Panc1 (cell line): ENCODE measurements around the gene WWOX. TPM values are rescaled to one million over a fixed set of nuclear protein-coding genes. Genes with fewer than 3 reads are reported as not detected.

Experiments
- ATAC-seq: fragments of 200-7000 bp; cut with Tn5 transposase; 2 replicates; pipeline ENCODE4 v1.9.1; 2020; ENCODE audit warnings: mild to moderate bottlenecking, moderate library complexity
- BruUV-seq: library from RNA; stranded (reverse); fragments of 400-500 nt; replicated peaks from 2 replicates; lab custom pipeline; 2021; lab: Mats Ljungman, UMichigan
- CTCF ChIA-PET: fragments of 300-600 bp; sonication (Branson Sonifier 250); formaldehyde crosslinking; loops from one replicate; lab custom pipeline; 2022; ENCODE audit warnings: antibody characterized with exemption; lab: Charles Lee
- POLR2A ChIA-PET: fragments of 300-600 bp; sonication (Branson Sonifier 250); formaldehyde crosslinking; loops from one replicate; lab custom pipeline; 2022; ENCODE audit warnings: antibody characterized with exemption; lab: Charles Lee
- DNase-seq: peaks from one replicate; pipeline ENCODE4 v3.0.0-alpha.2; 2010; ENCODE audit warnings: low read depth, low spot score
- H3K27ac ChIP-seq: 2 replicates; pipeline ENCODE4 v1.5.1; 2011; ENCODE audit warnings: mild to moderate bottlenecking, low read length, inconsistent platforms
- H3K27me3 ChIP-seq: fragments of 200-500 bp; sonication (Bioruptor generic); 2 replicates; pipeline ENCODE4 v1.6.0; 2014; ENCODE audit warnings: low read length, inconsistent platforms; ENCODE audit not compliant: control insufficient read depth, insufficient read depth
- H3K36me3 ChIP-seq: fragments of 200-500 bp; sonication (Bioruptor generic); 2 replicates; pipeline ENCODE4 v1.5.1; 2014; ENCODE audit warnings: inconsistent platforms, mild to moderate bottlenecking, low read length, moderate library complexity; ENCODE audit not compliant: control insufficient read depth, insufficient read depth
- H3K4me1 ChIP-seq: 2 replicates; pipeline ENCODE4 v1.5.1; 2011; ENCODE audit warnings: inconsistent platforms, mild to moderate bottlenecking, low read length, moderate library complexity; ENCODE audit not compliant: control insufficient read depth, insufficient read depth
- H3K4me3 ChIP-seq, 2 experiments: 2 replicates each; pipeline ENCODE4 v1.5.1; 2011 to 2012; ENCODE audit warnings: low read depth in 2 of 2, low read length in 2 of 2, mild to moderate bottlenecking in 2 of 2, inconsistent platforms in 1 of 2, moderate library complexity in 1 of 2
- H3K9me3 ChIP-seq: fragments of 200-500 bp; sonication (Bioruptor generic); 2 replicates; pipeline ENCODE4 v1.5.1; 2014; ENCODE audit warnings: low read depth, mild to moderate bottlenecking, inconsistent platforms, low read length, moderate library complexity; ENCODE audit not compliant: control insufficient read depth, insufficient read depth
- POLR2AphosphoS5 ChIP-seq: IDR thresholded peaks from 2 replicates; pipeline ENCODE4 v1.6.1; 2012; ENCODE audit warnings: mild to moderate bottlenecking, low read depth, low read length, moderate library complexity
- SIN3A ChIP-seq: IDR thresholded peaks from 2 replicates; pipeline ENCODE4 v1.6.1; 2012; ENCODE audit warnings: low read depth, mild to moderate bottlenecking, low read length, moderate library complexity, borderline replicate concordance; ENCODE audit not compliant: insufficient read depth
- TCF7L2 ChIP-seq: IDR thresholded peaks from 2 replicates; pipeline ENCODE4 v1.6.1; 2011; ENCODE audit warnings: mild to moderate bottlenecking, low read depth, low read length, inconsistent platforms
- in situ Hi-C: cut with HindIII; loops from 2 replicates; pipeline ENCODE4 v1.10.0; 2016; ENCODE audit warnings: low sequenced_read_pairs, low pct_unique_long_range_greater_than_20kb
- intact Hi-C: fragments of 100-400 bp; cut with micrococcal nuclease; formaldehyde crosslinking; loops from one replicate; pipeline ENCODE4 v1.10.0; 2022; ENCODE audit not compliant: unreplicated experiment
- total RNA-seq: library from RNA; stranded (reverse); gene quantifications from one replicate; pipeline ENCODE4 v1.2.1, GENCODE V29; 2021; ENCODE audit not compliant: unreplicated experiment
- TF ChIP-seq, protein P1 (sequence below), 2 experiments: IDR thresholded peaks; 2 replicates each; pipeline ENCODE4 v1.6.1; 2011 to 2012; ENCODE audit warnings: low read depth in 2 of 2, control low read depth in 1 of 2, low read length in 1 of 2, mild to moderate bottlenecking in 1 of 2, moderate library complexity in 1 of 2; ENCODE audit not compliant: insufficient read depth in 1 of 2
- TF ChIP-seq, protein P2 (sequence below): fragments of 450-650 bp; IDR thresholded peaks from 2 replicates; pipeline ENCODE4 v1.5.1; 2017; ENCODE audit warnings: mild to moderate bottlenecking

WWOX gene
- total RNA-seq, 1 experiment from 2014 or later, result 12.5 TPM

DNA sequence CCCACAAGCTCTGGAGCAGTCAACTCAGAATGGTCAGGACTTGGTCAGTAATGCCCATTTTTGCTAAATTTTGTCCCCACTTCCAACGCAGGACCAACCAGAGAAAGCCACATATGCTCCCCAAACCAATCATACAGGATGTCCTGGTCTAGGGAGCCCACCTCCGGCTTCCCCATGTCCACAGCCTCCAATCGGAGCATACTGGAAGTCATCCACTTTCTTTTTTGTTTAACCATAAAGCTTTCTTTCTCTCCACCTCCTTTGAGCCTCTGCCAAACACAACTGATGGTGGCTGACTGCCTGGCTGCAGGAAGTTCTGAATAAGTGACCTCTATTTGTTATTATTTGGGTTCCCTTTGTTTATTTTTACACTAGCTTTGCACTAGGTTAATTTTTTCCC is 549.1 kb downstream of the WWOX start:
- H3K9me3 ChIP-seq, result no peaks in the 10 kb centered on the region
- ATAC-seq (no peak), DNase-seq (no peak)
- H3K4me1 ChIP-seq, result no peaks in the 10 kb centered on the region
- BruUV-seq, result no TSS peak
- POLR2A ChIA-PET, result no interaction called here
- H3K27ac ChIP-seq, result no peak overlapping the region
- no peaks in the 10 kb centered on the region for H3K36me3 ChIP-seq
- CTCF ChIA-PET, result no interaction called here
- intact Hi-C loops, result no loop called here
- no peak overlapping the region for H3K4me3 ChIP-seq
- in situ Hi-C loops, result no loop called here
- TF ChIP-seq SIN3A (no peak), TCF7L2 (no peak), POLR2AphosphoS5 (no peak)
- TF ChIP-seq, protein P1, sequence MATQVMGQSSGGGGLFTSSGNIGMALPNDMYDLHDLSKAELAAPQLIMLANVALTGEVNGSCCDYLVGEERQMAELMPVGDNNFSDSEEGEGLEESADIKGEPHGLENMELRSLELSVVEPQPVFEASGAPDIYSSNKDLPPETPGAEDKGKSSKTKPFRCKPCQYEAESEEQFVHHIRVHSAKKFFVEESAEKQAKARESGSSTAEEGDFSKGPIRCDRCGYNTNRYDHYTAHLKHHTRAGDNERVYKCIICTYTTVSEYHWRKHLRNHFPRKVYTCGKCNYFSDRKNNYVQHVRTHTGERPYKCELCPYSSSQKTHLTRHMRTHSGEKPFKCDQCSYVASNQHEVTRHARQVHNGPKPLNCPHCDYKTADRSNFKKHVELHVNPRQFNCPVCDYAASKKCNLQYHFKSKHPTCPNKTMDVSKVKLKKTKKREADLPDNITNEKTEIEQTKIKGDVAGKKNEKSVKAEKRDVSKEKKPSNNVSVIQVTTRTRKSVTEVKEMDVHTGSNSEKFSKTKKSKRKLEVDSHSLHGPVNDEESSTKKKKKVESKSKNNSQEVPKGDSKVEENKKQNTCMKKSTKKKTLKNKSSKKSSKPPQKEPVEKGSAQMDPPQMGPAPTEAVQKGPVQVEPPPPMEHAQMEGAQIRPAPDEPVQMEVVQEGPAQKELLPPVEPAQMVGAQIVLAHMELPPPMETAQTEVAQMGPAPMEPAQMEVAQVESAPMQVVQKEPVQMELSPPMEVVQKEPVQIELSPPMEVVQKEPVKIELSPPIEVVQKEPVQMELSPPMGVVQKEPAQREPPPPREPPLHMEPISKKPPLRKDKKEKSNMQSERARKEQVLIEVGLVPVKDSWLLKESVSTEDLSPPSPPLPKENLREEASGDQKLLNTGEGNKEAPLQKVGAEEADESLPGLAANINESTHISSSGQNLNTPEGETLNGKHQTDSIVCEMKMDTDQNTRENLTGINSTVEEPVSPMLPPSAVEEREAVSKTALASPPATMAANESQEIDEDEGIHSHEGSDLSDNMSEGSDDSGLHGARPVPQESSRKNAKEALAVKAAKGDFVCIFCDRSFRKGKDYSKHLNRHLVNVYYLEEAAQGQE (IDR thresholded peaks at IDR 0.05; ENCODE audit: insufficient read depth in 1 of 2, low read depth in 2 of 2, low read length in 1 of 2), result no peak
- TF ChIP-seq, protein P2, sequence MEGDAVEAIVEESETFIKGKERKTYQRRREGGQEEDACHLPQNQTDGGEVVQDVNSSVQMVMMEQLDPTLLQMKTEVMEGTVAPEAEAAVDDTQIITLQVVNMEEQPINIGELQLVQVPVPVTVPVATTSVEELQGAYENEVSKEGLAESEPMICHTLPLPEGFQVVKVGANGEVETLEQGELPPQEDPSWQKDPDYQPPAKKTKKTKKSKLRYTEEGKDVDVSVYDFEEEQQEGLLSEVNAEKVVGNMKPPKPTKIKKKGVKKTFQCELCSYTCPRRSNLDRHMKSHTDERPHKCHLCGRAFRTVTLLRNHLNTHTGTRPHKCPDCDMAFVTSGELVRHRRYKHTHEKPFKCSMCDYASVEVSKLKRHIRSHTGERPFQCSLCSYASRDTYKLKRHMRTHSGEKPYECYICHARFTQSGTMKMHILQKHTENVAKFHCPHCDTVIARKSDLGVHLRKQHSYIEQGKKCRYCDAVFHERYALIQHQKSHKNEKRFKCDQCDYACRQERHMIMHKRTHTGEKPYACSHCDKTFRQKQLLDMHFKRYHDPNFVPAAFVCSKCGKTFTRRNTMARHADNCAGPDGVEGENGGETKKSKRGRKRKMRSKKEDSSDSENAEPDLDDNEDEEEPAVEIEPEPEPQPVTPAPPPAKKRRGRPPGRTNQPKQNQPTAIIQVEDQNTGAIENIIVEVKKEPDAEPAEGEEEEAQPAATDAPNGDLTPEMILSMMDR, result no peak
- no peaks in the 10 kb centered on the region for H3K27me3 ChIP-seq

DNA sequence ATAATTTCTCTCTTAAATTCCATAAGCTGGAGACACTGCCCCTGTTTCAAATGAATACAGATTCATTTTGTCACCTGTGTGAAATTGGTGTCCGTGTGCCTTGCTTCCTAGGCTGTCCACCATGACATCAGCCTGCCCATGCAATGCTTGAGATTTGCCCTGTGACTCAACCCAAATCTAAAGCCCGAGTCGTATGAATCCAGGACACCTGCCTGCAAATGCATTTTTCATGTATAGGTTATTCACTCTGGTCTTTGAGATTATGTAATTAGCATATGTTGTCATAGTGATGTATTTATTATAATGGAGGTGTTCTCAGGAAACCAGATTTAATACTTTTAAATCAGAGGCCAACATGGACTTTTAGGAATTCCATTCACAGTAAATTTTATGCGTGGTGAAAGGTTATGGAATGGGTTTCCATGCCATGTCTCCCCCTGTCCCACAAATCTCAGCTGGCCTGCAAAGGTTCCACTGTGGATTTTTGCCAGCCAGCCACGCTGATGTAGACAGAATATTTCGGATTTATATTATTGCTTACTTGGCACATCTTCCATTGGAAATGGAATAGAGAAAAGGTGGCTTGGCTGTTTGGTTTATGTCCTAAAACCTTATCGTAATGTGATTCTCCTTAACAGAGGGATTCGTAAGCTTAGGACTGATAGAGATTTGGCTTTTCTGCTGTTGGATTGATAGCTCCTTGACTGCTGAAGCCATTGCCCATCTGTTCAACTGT is 551.1 kb downstream of the WWOX start:
- in situ Hi-C loops (no loop called here), intact Hi-C loops (no loop called here)
- CTCF ChIA-PET, result no interaction called here

More for the DNA sequence above, 551.1 kb downstream of the WWOX start:
- no peaks in the 10 kb centered on the region for H3K9me3 ChIP-seq
- no peak overlapping the region for H3K4me3 ChIP-seq
- H3K27ac ChIP-seq, result no peak overlapping the region
- H3K36me3 ChIP-seq, result no peaks in the 10 kb centered on the region
- DNase-seq, result no peak
- no peak for TF ChIP-seq SIN3A
- TF ChIP-seq, protein P1 (IDR thresholded peaks at IDR 0.05; ENCODE audit: insufficient read depth in 1 of 2, low read depth in 2 of 2, low read length in 1 of 2), result no peak
- no peak for TF ChIP-seq POLR2AphosphoS5
- TF ChIP-seq, protein P2, result no peak
- no peak for TF ChIP-seq TCF7L2
- no peaks in the 10 kb centered on the region for H3K27me3 ChIP-seq
- no peak for ATAC-seq
- no peaks in the 10 kb centered on the region for H3K4me1 ChIP-seq
- POLR2A ChIA-PET, result no interaction called here
- BruUV-seq, result no TSS peak
